H1 (cell line): ENCODE data around the gene SAA2. TPM values are rescaled to one million over a fixed set of nuclear protein-coding genes. Genes with fewer than 3 reads are reported as not detected.

ENCODE experiments used
- CTCF ChIA-PET: fragments of 300-600 bp; sonication (Branson Sonifier 250); formaldehyde crosslinking; loops from one replicate; lab custom pipeline; 2021; ENCODE audit not compliant: partially characterized antibody; lab: Charles Lee
- POLR2A ChIA-PET: fragments of 300-600 bp; sonication (Branson Sonifier 250); formaldehyde crosslinking; loops from one replicate; lab custom pipeline; 2021; ENCODE audit warnings: inconsistent platforms; ENCODE audit not compliant: partially characterized antibody; lab: Charles Lee
- DNase-seq, 2 experiments: peaks; one replicate each; pipeline versions ENCODE4 v3.0.0 to v3.0.0-alpha.2; 2010 to 2022; ENCODE audit warnings: low spot score in 2 of 2, low read depth in 1 of 2, mixed read lengths in 1 of 2
- FAIRE-seq: peaks from 2 replicates; lab custom pipeline; 2011; peaks lifted over from hg19 to GRCh38; lab: Jason Lieb, UNC
- H2AFZ ChIP-seq: 2 replicates; pipeline ENCODE4 v1.8.1; 2012; ENCODE audit warnings: low read length, inconsistent platforms
- H2AK5ac ChIP-seq: 2 replicates; pipeline ENCODE4 v1.6.1; 2013; ENCODE audit warnings: low read depth, low read length
- H2BK120ac ChIP-seq: replicated peaks from 2 replicates; pipeline ENCODE3; 2013; ENCODE audit warnings: low read depth, low read length, inconsistent platforms
- H2BK12ac ChIP-seq: 2 replicates; pipeline ENCODE4 v1.6.1; 2013; ENCODE audit warnings: low read depth, low read length
- H2BK15ac ChIP-seq: 2 replicates; pipeline ENCODE4 v1.6.1; 2013; ENCODE audit warnings: low read length
- H2BK20ac ChIP-seq: 2 replicates; pipeline ENCODE4 v1.6.1; 2013; ENCODE audit warnings: low read length
- H2BK5ac ChIP-seq: 2 replicates; pipeline ENCODE4 v1.6.1; 2013; ENCODE audit warnings: low read depth, low read length
- H3K14ac ChIP-seq: 2 replicates; pipeline ENCODE4 v1.6.1; 2013; ENCODE audit warnings: inconsistent platforms; ENCODE audit not compliant: insufficient read length
- H3K18ac ChIP-seq: 2 replicates; pipeline ENCODE4 v1.6.1; 2013; ENCODE audit warnings: low read length; ENCODE audit errors: extremely low read depth
- H3K23ac ChIP-seq: 2 replicates; pipeline ENCODE4 v1.6.1; 2013; ENCODE audit warnings: inconsistent platforms; ENCODE audit not compliant: insufficient read length
- H3K23me2 ChIP-seq: 2 replicates; pipeline ENCODE4 v1.6.1; 2013; ENCODE audit warnings: low read depth, low read length
- H3K27ac ChIP-seq: 2 replicates; pipeline ENCODE4 v1.6.1; 2011; ENCODE audit warnings: low read depth, low read length, inconsistent platforms
- H3K27me3 ChIP-seq, 4 experiments: replicated peaks in 1 of 4; 1 replicate in 1 of 4; 2 replicates in 3 of 4; pipeline versions ENCODE4 v1.6.1 to v1.8.1; 2011 to 2013; ENCODE audit warnings: low read length in 3 of 4, mild to moderate bottlenecking in 3 of 4, inconsistent platforms in 2 of 4, mixed read lengths in 2 of 4, moderate library complexity in 1 of 4; ENCODE audit not compliant: control insufficient read depth in 3 of 4, insufficient read depth in 3 of 4; ENCODE audit errors: extremely low read depth in 1 of 4
- H3K36me3 ChIP-seq, 4 experiments: 2 replicates each; pipeline versions ENCODE4 v1.6.1 to v1.8.1; 2011 to 2013; ENCODE audit warnings: mild to moderate bottlenecking in 4 of 4, low read length in 3 of 4, moderate library complexity in 2 of 4, control low read depth in 1 of 4, inconsistent platforms in 1 of 4; ENCODE audit not compliant: insufficient read depth in 4 of 4, control insufficient read depth in 2 of 4
- H3K4ac ChIP-seq: replicated peaks from 2 replicates; pipeline ENCODE3; 2013; ENCODE audit warnings: low read length, low read depth, mixed read lengths, inconsistent platforms; ENCODE audit not compliant: insufficient read length
- H3K4me1 ChIP-seq, 4 experiments: replicated peaks in 1 of 4; 1 replicate in 1 of 4; 2 replicates in 3 of 4; pipeline versions ENCODE4 v1.6.1 to v1.8.1; 2011 to 2013; ENCODE audit warnings: low read length in 3 of 4, inconsistent platforms in 2 of 4, mixed read lengths in 1 of 4; ENCODE audit not compliant: insufficient read depth in 4 of 4, control insufficient read depth in 3 of 4
- H3K4me2 ChIP-seq, 2 experiments: 2 replicates each; pipeline versions ENCODE4 v1.6.1 to v1.8.1; 2011 to 2013; ENCODE audit warnings: low read depth in 2 of 2, low read length in 2 of 2, control low read depth in 1 of 2, inconsistent platforms in 1 of 2, mild to moderate bottlenecking in 1 of 2; ENCODE audit not compliant: insufficient read depth in 1 of 2
- H3K4me3 ChIP-seq, 4 experiments: fragments of 200-600, 300-600 bp in 1 of 4; sonication (generic), shearing (Covaris generic), sonication (Bioruptor Twin) in 1 of 4; 2 replicates each; pipeline versions ENCODE4 v1.5.1 to v1.8.1; 2011 to 2016; ENCODE audit warnings: low read length in 4 of 4, low read depth in 3 of 4, control low read depth in 2 of 4, inconsistent platforms in 2 of 4, mild to moderate bottlenecking in 2 of 4, mixed read lengths in 1 of 4, moderate library complexity in 1 of 4; ENCODE audit not compliant: insufficient read depth in 2 of 4; ENCODE audit errors: extremely low read depth in 1 of 4
- H3K56ac ChIP-seq: replicated peaks from 2 replicates; pipeline ENCODE3; 2013; ENCODE audit warnings: low read depth, mild to moderate bottlenecking, mixed read lengths, low read length, inconsistent platforms; ENCODE audit not compliant: insufficient read length
- H3K79me1 ChIP-seq: 2 replicates; pipeline ENCODE4 v1.6.1; 2013; ENCODE audit warnings: low read depth, low read length, control low read depth
- H3K79me2 ChIP-seq, 2 experiments: 2 replicates each; pipeline versions ENCODE4 v1.6.1 to v1.8.1; 2012 to 2013; ENCODE audit warnings: low read length in 2 of 2, mild to moderate bottlenecking in 2 of 2, inconsistent platforms in 1 of 2; ENCODE audit not compliant: insufficient read depth in 2 of 2, control insufficient read depth in 1 of 2
- H3K9ac ChIP-seq, 4 experiments: replicated peaks in 1 of 4; 1 replicate in 1 of 4; 2 replicates in 3 of 4; pipeline versions ENCODE4 v1.6.1 to v1.8.1; 2011 to 2013; ENCODE audit warnings: low read depth in 3 of 4, low read length in 3 of 4, control low read depth in 2 of 4, mild to moderate bottlenecking in 2 of 4, moderate library complexity in 2 of 4, inconsistent platforms in 1 of 4; ENCODE audit errors: extremely low read depth in 1 of 4
- H3K9me3 ChIP-seq, 2 experiments: 2 replicates each; pipeline versions ENCODE4 v1.6.1 to v1.8.1; 2012 to 2013; ENCODE audit warnings: mild to moderate bottlenecking in 2 of 2, moderate library complexity in 2 of 2, control low read depth in 1 of 2, inconsistent platforms in 1 of 2, low read depth in 1 of 2, low read length in 1 of 2, mixed read lengths in 1 of 2; ENCODE audit not compliant: insufficient read depth in 2 of 2
- H4K20me1 ChIP-seq, 2 experiments: replicated peaks in 1 of 2; 2 replicates each; pipeline versions ENCODE3 to v1.8.1; 2011 to 2013; ENCODE audit warnings: inconsistent platforms in 2 of 2, low read length in 2 of 2, mild to moderate bottlenecking in 1 of 2; ENCODE audit not compliant: insufficient read depth in 2 of 2, control insufficient read depth in 1 of 2
- H4K5ac ChIP-seq: 2 replicates; pipeline ENCODE4 v1.6.1; 2013; ENCODE audit warnings: low read length, low read depth, mixed read lengths, inconsistent platforms; ENCODE audit not compliant: insufficient read length
- H4K8ac ChIP-seq: 2 replicates; pipeline ENCODE4 v1.8.0; 2013; ENCODE audit warnings: mild to moderate bottlenecking, moderate library complexity, low read length, inconsistent platforms; ENCODE audit not compliant: insufficient read depth; ENCODE audit errors: extremely low read depth
- H4K91ac ChIP-seq: replicated peaks from 2 replicates; pipeline ENCODE3; 2013; ENCODE audit warnings: low read length, mixed read lengths, inconsistent platforms; ENCODE audit not compliant: insufficient read length
- CHD1 ChIP-seq: IDR thresholded peaks from 2 replicates; pipeline ENCODE4 v1.6.1; 2012; ENCODE audit warnings: low read depth, low read length, improper control_type of control experiment
- RBBP5 ChIP-seq: IDR thresholded peaks from 2 replicates; pipeline ENCODE4 v1.7.1; 2012; ENCODE audit warnings: low read depth, mild to moderate bottlenecking, inconsistent platforms, low read length, moderate library complexity, borderline replicate concordance
- RFX5 ChIP-seq: IDR thresholded peaks from 2 replicates; pipeline ENCODE4 v1.6.1; 2011; ENCODE audit warnings: low read depth, low read length, improper control_type of control experiment, borderline replicate concordance
- YY1 ChIP-seq: IDR thresholded peaks from 2 replicates; pipeline ENCODE4 v1.6.1; 2011; ENCODE audit warnings: low read depth, mild to moderate bottlenecking, low read length
- WGBS, 2 experiments: shearing (Covaris generic) in 1 of 2; methylation state at CpG; one replicate each; pipeline versions ENCODE4 v1.1.6 to v1.1.7; 2013 to 2015; ENCODE audit warnings: low lambda C conversion rate in 2 of 2, mixed read lengths in 2 of 2, inconsistent platforms in 1 of 2, low coverage in 1 of 2, missing lambda C conversion rate in 1 of 2; ENCODE audit not compliant: insufficient replicate concordance in 2 of 2, insufficient coverage in 1 of 2, insufficient read length in 1 of 2; ENCODE audit errors: extremely low coverage in 1 of 2, missing lambda C conversion rate in 1 of 2; 5-methylcytosine and 5-hydroxymethylcytosine counted together
- long read RNA-seq, 2 experiments: library from RNA in 1 of 2; library from capped mRNA in 1 of 2; stranded (forward); transcript quantifications; one replicate each; pipeline ENCODE4 v2.0.0, GENCODE V29; 2021; ENCODE audit warnings: inconsistent platforms in 1 of 2
- polyA minus RNA-seq, 3 experiments: library from RNA; depleted of rRNA, polyadenylated mRNA; stranded (reverse); fragments of >200 nt; gene quantifications; 1 replicate in 2 of 3; 2 replicates in 1 of 3; pipeline ENCODE4 v1.2.3, GENCODE V29; 2011
- polyA plus RNA-seq, 7 experiments: library from polyadenylated mRNA; depleted of rRNA in 3 of 7; stranded (reverse) in 5 of 7; unstranded in 2 of 7; fragments of >200 nt in 5 of 7; fragments of 200-250 nt in 2 of 7; gene quantifications; 1 replicate in 5 of 7; 2 replicates in 1 of 7; 4 replicates in 1 of 7; pipeline versions ENCODE4 v1.2.1 to v1.2.3, GENCODE V29; 2011 to 2013; ENCODE audit warnings: missing spikeins in 2 of 7, mixed read lengths in 2 of 7
- total RNA-seq: library from RNA; stranded (reverse); fragmentation: NEBNext Ultra II Directional; extraction: Animal tissue kit (Norgen Biotek cat#: 25700); gene quantifications from 2 replicates; pipeline ENCODE4 v1.2.1, GENCODE V29; 2021

The SAA2 gene
- total RNA-seq (not detected in 2 replicates), polyA plus RNA-seq (2011; rRNA removed) (not detected in 2 replicates), polyA minus RNA-seq (2011; rRNA and poly(A)+ RNA removed) (not detected in 2 replicates)
- polyA plus RNA-seq (2011; cell fraction: cytosol; rRNA removed), result not detected
- polyA plus RNA-seq (2011; cell fraction: nucleus; rRNA removed), result 0.27 TPM
- not detected in 4 replicates for polyA plus RNA-seq (2012, experiment 1 of 2)
- not detected for polyA plus RNA-seq (2012, experiment 2 of 2)
- not detected for polyA plus RNA-seq (2013, experiment 1 of 2)
- polyA plus RNA-seq (2013, experiment 2 of 2), result not detected
- not detected for polyA minus RNA-seq (2011; cell fraction: cytosol; rRNA and poly(A)+ RNA removed)
- polyA minus RNA-seq (2011; cell fraction: nucleus; rRNA and poly(A)+ RNA removed), result not detected
- long read RNA-seq, experiment 1, result 0 reads
- long read RNA-seq, experiment 2, result 0 reads

DNA sequence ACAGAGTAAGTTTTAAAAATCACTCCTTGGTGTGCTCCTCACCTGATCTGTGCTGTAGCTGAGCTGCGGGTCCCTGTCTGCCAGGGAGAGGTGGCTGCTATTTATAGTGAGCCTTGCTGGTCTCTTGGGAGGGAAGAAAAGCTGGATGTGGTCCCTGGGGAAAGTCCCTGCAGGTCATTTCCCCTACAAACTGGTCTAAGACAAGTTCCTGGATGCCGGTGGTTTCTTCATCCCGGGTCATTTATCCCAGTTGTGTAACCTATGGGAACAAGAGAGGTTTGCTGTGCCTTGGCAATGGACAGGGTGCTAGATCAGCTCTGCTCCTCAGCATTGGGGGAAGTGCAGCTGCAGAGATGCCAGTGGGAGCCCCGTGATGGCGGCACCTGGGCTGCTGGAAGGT lies at the start of gene SAA2:
SAA2 (minus strand) TSS at position 108 of the 400 bp plus-strand sequence. CDS start 657 bp downstream, outside the sequence.
- no peak within 1 kb of the TSS for H2BK20ac ChIP-seq
- no peak within 1 kb of the TSS for H3K27ac ChIP-seq
- H3K56ac ChIP-seq, result no peak within 1 kb of the TSS
- no peaks in the 10 kb centered on the region for H4K20me1 ChIP-seq
- H2AK5ac ChIP-seq, result no peak within 1 kb of the TSS
- no peak within 1 kb of the TSS for H2BK5ac ChIP-seq
- no peak within 1 kb of the TSS; the same call in 1 of the 2 replicates for H4K8ac ChIP-seq
- H3K4me2 ChIP-seq, result no peak within 1 kb of the TSS
- H3K4me1 ChIP-seq, result no peaks in the 10 kb centered on the region
- DNase-seq (no peak), FAIRE-seq (no peak)
- no peak for TF ChIP-seq RFX5
- TF ChIP-seq CHD1, result no peak
- no peak for TF ChIP-seq YY1
- no peak for TF ChIP-seq RBBP5
- no peak within 1 kb of the TSS for H3K9ac ChIP-seq
- H3K79me1 ChIP-seq, result no peaks in the 10 kb centered on the region
- no peaks in the 10 kb centered on the region for H3K27me3 ChIP-seq
- no peaks in the 10 kb centered on the region for H3K23me2 ChIP-seq
- no peak within 1 kb of the TSS for H3K23ac ChIP-seq
- no peaks in the 10 kb centered on the region for H3K9me3 ChIP-seq
- H2AFZ ChIP-seq, result no peak within 1 kb of the TSS
- no peak within 1 kb of the TSS for H2BK15ac ChIP-seq
- H3K4me3 ChIP-seq, result no peak within 1 kb of the TSS
- no peaks in the 10 kb centered on the region for H3K36me3 ChIP-seq
- H4K91ac ChIP-seq, result no peak within 1 kb of the TSS
- no peak within 1 kb of the TSS for H3K4ac ChIP-seq
- no peaks in the 10 kb centered on the region for H3K79me2 ChIP-seq
- ChIA-PET POLR2A (no interaction called here), CTCF (interaction anchor here (0.6 to 1.4 kb wide), 2 partner anchors 133 to 324 kb away, joined by 3 to 4 read pairs; no protein-coding TSS in a partner anchor)
- H2BK12ac ChIP-seq, result no peak within 1 kb of the TSS
- H3K18ac ChIP-seq, result no peak within 1 kb of the TSS
- no peak within 1 kb of the TSS for H3K14ac ChIP-seq
- no peak within 1 kb of the TSS for H4K5ac ChIP-seq
- H2BK120ac ChIP-seq, result no peak within 1 kb of the TSS
- WGBS, 2 experiments, result 94% methylated on average over 5 of the region's 5 CpGs; no CpG with 5 or more reads in 1 of the 2 experiments
